GM23338 (cell line): Measurements from ENCODE around the gene NFATC3. TPM values are rescaled to one million over a fixed set of nuclear protein-coding genes. Genes with fewer than 3 reads are reported as not detected.

Source experiments
- ATAC-seq: fragments of 200-7000 bp; cut with Tn5 transposase; 3 replicates; pipeline ENCODE4 v1.9.1; 2020
- DNase-seq: peaks from one replicate; pipeline ENCODE4 v3.0.0-alpha.2; 2015; ENCODE audit warnings: low spot score
- H2AFZ ChIP-seq: fragments of 200-600 bp; sonication (generic); 2 replicates; pipeline ENCODE4 v1.8.0; 2016; ENCODE audit warnings: antibody characterized with exemption, mild to moderate bottlenecking, moderate library complexity
- H3F3A ChIP-seq: fragments of 200-600 bp; sonication (generic); replicated peaks from 2 replicates; pipeline ENCODE4 v1.8.0; 2017; ENCODE audit warnings: antibody characterized with exemption, mixed run types, low read depth
- H3K27ac ChIP-seq: fragments of 200-600 bp; sonication (generic); 2 replicates; pipeline ENCODE4 v1.6.1; 2016; ENCODE audit warnings: low read depth
- H3K27me3 ChIP-seq: fragments of 200-600 bp; sonication (generic); 2 replicates; pipeline ENCODE4 v1.8.0; 2016; ENCODE audit warnings: mild to moderate bottlenecking, mixed run types, moderate library complexity; ENCODE audit not compliant: insufficient read depth
- H3K36me3 ChIP-seq: fragments of 200-600 bp; sonication (generic); 2 replicates; pipeline ENCODE4 v1.8.0; 2016; ENCODE audit warnings: mild to moderate bottlenecking; ENCODE audit not compliant: insufficient read depth
- H3K4me1 ChIP-seq: fragments of 200-600 bp; sonication (generic); 2 replicates; pipeline ENCODE4 v1.8.0; 2016; ENCODE audit warnings: mild to moderate bottlenecking, moderate library complexity; ENCODE audit not compliant: insufficient read depth
- H3K4me2 ChIP-seq: fragments of 200-600 bp; sonication (generic); 2 replicates; pipeline ENCODE4 v1.7.1; 2017; ENCODE audit warnings: mixed run types
- H3K4me3 ChIP-seq: fragments of 200-600 bp; sonication (generic); 2 replicates; pipeline ENCODE4 v1.6.1; 2016; ENCODE audit warnings: mixed run types
- H3K79me2 ChIP-seq: fragments of 200-600 bp; sonication (generic); replicated peaks from 2 replicates; pipeline ENCODE4 v1.8.0; 2017; ENCODE audit warnings: mild to moderate bottlenecking; ENCODE audit not compliant: insufficient read depth
- H3K9me2 ChIP-seq: fragments of 200-600 bp; sonication (generic); 2 replicates; pipeline ENCODE4 v1.8.0; 2017; ENCODE audit not compliant: insufficient read depth
- H4K20me1 ChIP-seq: fragments of 200-600 bp; sonication (generic); replicated peaks from 2 replicates; pipeline ENCODE4 v1.8.0; 2017; ENCODE audit warnings: mild to moderate bottlenecking; ENCODE audit not compliant: insufficient read depth
- H3K27ac Mint-ChIP-seq: 2 replicates; pipeline ENCODE4 v1.8.0; 2020; ENCODE audit warnings: inconsistent platforms, mild to moderate bottlenecking, moderate library complexity, mixed read lengths
- H3K27me3 Mint-ChIP-seq: 3 replicates; pipeline ENCODE4 v1.8.0; 2022; ENCODE audit warnings: low read depth, mild to moderate bottlenecking, moderate library complexity, mixed read lengths, inconsistent platforms; ENCODE audit not compliant: insufficient read depth, poor library complexity
- H3K36me3 Mint-ChIP-seq: 3 replicates; pipeline ENCODE4 v1.8.0; 2021; ENCODE audit warnings: low read depth, mild to moderate bottlenecking, inconsistent platforms, moderate library complexity, mixed read lengths
- H3K4me1 Mint-ChIP-seq: 3 replicates; pipeline ENCODE4 v1.8.0; 2020; ENCODE audit warnings: mild to moderate bottlenecking, inconsistent platforms, mixed read lengths
- H3K4me3 Mint-ChIP-seq: 3 replicates; pipeline ENCODE4 v1.8.0; 2021; ENCODE audit warnings: moderate library complexity, mild to moderate bottlenecking, inconsistent platforms, mixed read lengths
- H3K9me3 Mint-ChIP-seq: 3 replicates; pipeline ENCODE4 v1.8.0; 2020; ENCODE audit warnings: moderate library complexity, mild to moderate bottlenecking, inconsistent platforms, mixed read lengths
- CREB1 ChIP-seq: fragments of 250-450 bp; sonication (Bioruptor Pico); IDR thresholded peaks from 2 replicates; pipeline ENCODE4 v1.5.0; 2020; ENCODE audit warnings: low read depth, mild to moderate bottlenecking, moderate library complexity
- EZH2 ChIP-seq: fragments of 200-600 bp; sonication (generic); IDR thresholded peaks from one replicate; pipeline ENCODE4 v1.8.0; 2017; ENCODE audit warnings: antibody characterized with exemption, mild to moderate bottlenecking, low read depth; ENCODE audit not compliant: unreplicated experiment
- EZH2phosphoT487 ChIP-seq: fragments of 200-600 bp; sonication (generic); IDR thresholded peaks from one replicate; pipeline ENCODE4 v1.8.1; 2018; ENCODE audit warnings: antibody characterized with exemption; ENCODE audit not compliant: unreplicated experiment
- JUNB ChIP-seq: IDR thresholded peaks from one replicate; pipeline ENCODE4 v1.6.1; 2016; ENCODE audit warnings: antibody characterized with exemption; ENCODE audit not compliant: unreplicated experiment
- NANOG ChIP-seq: IDR thresholded peaks from 2 replicates; pipeline ENCODE4 v1.6.1; 2016; ENCODE audit warnings: antibody characterized with exemption, borderline replicate concordance
- POLR2AphosphoS5 ChIP-seq: IDR thresholded peaks from 2 replicates; pipeline ENCODE4 v1.6.1; 2016; ENCODE audit warnings: antibody characterized with exemption, low read depth
- STAT1 ChIP-seq: IDR thresholded peaks from one replicate; pipeline ENCODE4 v1.6.1; 2016; ENCODE audit warnings: antibody characterized with exemption; ENCODE audit not compliant: unreplicated experiment
- ZNF114 ChIP-seq: fragments of 250-450 bp; sonication (Bioruptor Pico); IDR thresholded peaks from 2 replicates; pipeline ENCODE4 v1.5.0; 2020; ENCODE audit warnings: mild to moderate bottlenecking, moderate library complexity
- ZNF331 ChIP-seq: fragments of 250-450 bp; sonication (Bioruptor Pico); IDR thresholded peaks from 2 replicates; pipeline ENCODE4 v1.5.0; 2020; ENCODE audit warnings: low read depth, mild to moderate bottlenecking, moderate library complexity
- polyA plus RNA-seq: library from polyadenylated mRNA; unstranded; fragments of >200 nt; fragmentation: Nextera tagmentation; extraction: Ambion mirVana; gene quantifications from 2 replicates; pipeline ENCODE4 v1.2.1, GENCODE V29; 2016
- total RNA-seq: library from RNA; depleted of rRNA; stranded (reverse); fragments of >200 nt; shearing (Covaris generic); gene quantifications from 2 replicates; pipeline ENCODE4 v1.2.3, GENCODE V29; 2014
- TF ChIP-seq, protein P1 (sequence below): IDR thresholded peaks from one replicate; pipeline ENCODE4 v1.6.1; 2018; ENCODE audit warnings: antibody characterized with exemption; ENCODE audit not compliant: unreplicated experiment
- TF ChIP-seq, protein P2 (sequence below): IDR thresholded peaks from 2 replicates; pipeline ENCODE4 v1.6.1; 2016; ENCODE audit warnings: antibody characterized with exemption
- TF ChIP-seq, protein P3 (sequence below), 2 experiments: fragments of 200-600 bp in 1 of 2; sonication (generic) in 1 of 2; conservative IDR thresholded peaks; 2 replicates each; pipeline versions ENCODE4 v1.5.1 to v1.6.1; 2016 to 2017; ENCODE audit warnings: antibody characterized with exemption in 2 of 2, low read depth in 2 of 2, mild to moderate bottlenecking in 2 of 2, moderate library complexity in 1 of 2
- TF ChIP-seq, protein P4 (sequence below): fragments of 250-450 bp; sonication (Bioruptor Pico); IDR thresholded peaks from 2 replicates; pipeline ENCODE4 v1.5.0; 2020; ENCODE audit warnings: mild to moderate bottlenecking, moderate library complexity

The NFATC3 gene
- total and polyA plus RNA-seq, 2 experiments from 2014 or later, result 9.2 to 40.9 TPM

DNA sequence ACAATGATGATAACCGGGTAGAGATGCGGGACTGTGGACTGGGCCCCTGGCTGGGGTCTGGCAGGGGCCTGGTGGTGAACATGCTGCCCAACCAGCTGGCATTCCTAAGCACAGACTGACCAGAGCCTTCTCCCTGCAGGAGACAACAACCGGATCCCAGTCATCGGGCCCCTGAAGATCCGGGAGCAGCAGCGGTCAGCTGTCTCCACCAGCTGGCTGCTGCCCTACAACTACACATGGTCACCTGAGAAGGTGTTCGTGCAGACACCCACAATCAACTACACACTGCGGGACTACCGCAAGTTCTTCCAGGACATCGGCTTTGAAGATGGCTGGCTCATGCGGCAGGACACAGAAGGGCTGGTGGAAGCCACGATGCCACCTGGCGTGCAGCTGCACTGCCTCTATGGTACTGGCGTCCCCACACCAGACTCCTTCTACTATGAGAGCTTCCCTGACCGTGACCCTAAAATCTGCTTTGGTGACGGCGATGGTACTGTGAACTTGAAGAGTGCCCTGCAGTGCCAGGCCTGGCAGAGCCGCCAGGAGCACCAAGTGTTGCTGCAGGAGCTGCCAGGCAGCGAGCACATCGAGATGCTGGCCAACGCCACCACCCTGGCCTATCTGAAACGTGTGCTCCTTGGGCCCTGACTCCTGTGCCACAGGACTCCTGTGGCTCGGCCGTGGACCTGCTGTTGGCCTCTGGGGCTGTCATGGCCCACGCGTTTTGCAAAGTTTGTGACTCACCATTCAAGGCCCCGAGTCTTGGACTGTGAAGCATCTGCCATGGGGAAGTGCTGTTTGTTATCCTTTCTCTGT is 174.0 kb downstream of the NFATC3 start:
- ATAC-seq (no peak), DNase-seq (no peak)
- H3K9me3 Mint-ChIP-seq, result no peaks in the 10 kb centered on the region
- H3K4me1 Mint-ChIP-seq, result no peaks in the 10 kb centered on the region; the same call in 1 of the 3 replicates
- H3K4me3 Mint-ChIP-seq, result no peak overlapping the region
- no peaks in the 10 kb centered on the region; the same call in 2 of the 3 replicates for H3K36me3 Mint-ChIP-seq
- no peak overlapping the region for H3K27ac Mint-ChIP-seq
- Histone ChIP-seq H3K4me1 (no peaks in the 10 kb centered on the region), H4K20me1 (no peaks in the 10 kb centered on the region; the same call in 1 of the 2 replicates), H3K27ac (no peak overlapping the region), H3K4me2 (no peak overlapping the region), H3K4me3 (no peak overlapping the region), H3K9me2 (no peaks in the 10 kb centered on the region), H3K36me3 (no peaks in the 10 kb centered on the region), H3K79me2 (no peaks in the 10 kb centered on the region), H2AFZ (no peak overlapping the region), H3F3A (0 out of 2 replicates have a peak, but pooled peaks cover 3% of the 10 kb centered on the region), H3K27me3 (no peaks in the 10 kb centered on the region)
- H3K27me3 Mint-ChIP-seq, result peaks cover 20% of the 10 kb centered on the region
- TF ChIP-seq, protein P1, sequence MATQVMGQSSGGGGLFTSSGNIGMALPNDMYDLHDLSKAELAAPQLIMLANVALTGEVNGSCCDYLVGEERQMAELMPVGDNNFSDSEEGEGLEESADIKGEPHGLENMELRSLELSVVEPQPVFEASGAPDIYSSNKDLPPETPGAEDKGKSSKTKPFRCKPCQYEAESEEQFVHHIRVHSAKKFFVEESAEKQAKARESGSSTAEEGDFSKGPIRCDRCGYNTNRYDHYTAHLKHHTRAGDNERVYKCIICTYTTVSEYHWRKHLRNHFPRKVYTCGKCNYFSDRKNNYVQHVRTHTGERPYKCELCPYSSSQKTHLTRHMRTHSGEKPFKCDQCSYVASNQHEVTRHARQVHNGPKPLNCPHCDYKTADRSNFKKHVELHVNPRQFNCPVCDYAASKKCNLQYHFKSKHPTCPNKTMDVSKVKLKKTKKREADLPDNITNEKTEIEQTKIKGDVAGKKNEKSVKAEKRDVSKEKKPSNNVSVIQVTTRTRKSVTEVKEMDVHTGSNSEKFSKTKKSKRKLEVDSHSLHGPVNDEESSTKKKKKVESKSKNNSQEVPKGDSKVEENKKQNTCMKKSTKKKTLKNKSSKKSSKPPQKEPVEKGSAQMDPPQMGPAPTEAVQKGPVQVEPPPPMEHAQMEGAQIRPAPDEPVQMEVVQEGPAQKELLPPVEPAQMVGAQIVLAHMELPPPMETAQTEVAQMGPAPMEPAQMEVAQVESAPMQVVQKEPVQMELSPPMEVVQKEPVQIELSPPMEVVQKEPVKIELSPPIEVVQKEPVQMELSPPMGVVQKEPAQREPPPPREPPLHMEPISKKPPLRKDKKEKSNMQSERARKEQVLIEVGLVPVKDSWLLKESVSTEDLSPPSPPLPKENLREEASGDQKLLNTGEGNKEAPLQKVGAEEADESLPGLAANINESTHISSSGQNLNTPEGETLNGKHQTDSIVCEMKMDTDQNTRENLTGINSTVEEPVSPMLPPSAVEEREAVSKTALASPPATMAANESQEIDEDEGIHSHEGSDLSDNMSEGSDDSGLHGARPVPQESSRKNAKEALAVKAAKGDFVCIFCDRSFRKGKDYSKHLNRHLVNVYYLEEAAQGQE, result no peak
- TF ChIP-seq EZH2phosphoT487 (no peak), ZNF114 (CRISPR knock-in tag) (no peak), POLR2AphosphoS5 (no peak), ZNF331 (no peak), EZH2 (no peak), CREB1 (no peak), JUNB (no peak), STAT1 (no peak), NANOG (no peak)
- TF ChIP-seq, protein P2, sequence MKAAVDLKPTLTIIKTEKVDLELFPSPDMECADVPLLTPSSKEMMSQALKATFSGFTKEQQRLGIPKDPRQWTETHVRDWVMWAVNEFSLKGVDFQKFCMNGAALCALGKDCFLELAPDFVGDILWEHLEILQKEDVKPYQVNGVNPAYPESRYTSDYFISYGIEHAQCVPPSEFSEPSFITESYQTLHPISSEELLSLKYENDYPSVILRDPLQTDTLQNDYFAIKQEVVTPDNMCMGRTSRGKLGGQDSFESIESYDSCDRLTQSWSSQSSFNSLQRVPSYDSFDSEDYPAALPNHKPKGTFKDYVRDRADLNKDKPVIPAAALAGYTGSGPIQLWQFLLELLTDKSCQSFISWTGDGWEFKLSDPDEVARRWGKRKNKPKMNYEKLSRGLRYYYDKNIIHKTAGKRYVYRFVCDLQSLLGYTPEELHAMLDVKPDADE, result no peak
- TF ChIP-seq, protein P3, sequence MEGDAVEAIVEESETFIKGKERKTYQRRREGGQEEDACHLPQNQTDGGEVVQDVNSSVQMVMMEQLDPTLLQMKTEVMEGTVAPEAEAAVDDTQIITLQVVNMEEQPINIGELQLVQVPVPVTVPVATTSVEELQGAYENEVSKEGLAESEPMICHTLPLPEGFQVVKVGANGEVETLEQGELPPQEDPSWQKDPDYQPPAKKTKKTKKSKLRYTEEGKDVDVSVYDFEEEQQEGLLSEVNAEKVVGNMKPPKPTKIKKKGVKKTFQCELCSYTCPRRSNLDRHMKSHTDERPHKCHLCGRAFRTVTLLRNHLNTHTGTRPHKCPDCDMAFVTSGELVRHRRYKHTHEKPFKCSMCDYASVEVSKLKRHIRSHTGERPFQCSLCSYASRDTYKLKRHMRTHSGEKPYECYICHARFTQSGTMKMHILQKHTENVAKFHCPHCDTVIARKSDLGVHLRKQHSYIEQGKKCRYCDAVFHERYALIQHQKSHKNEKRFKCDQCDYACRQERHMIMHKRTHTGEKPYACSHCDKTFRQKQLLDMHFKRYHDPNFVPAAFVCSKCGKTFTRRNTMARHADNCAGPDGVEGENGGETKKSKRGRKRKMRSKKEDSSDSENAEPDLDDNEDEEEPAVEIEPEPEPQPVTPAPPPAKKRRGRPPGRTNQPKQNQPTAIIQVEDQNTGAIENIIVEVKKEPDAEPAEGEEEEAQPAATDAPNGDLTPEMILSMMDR (conservative IDR thresholded peaks at IDR 0.05; ENCODE audit: low read depth in 2 of 2), result no peak
- TF ChIP-seq, protein P4, sequence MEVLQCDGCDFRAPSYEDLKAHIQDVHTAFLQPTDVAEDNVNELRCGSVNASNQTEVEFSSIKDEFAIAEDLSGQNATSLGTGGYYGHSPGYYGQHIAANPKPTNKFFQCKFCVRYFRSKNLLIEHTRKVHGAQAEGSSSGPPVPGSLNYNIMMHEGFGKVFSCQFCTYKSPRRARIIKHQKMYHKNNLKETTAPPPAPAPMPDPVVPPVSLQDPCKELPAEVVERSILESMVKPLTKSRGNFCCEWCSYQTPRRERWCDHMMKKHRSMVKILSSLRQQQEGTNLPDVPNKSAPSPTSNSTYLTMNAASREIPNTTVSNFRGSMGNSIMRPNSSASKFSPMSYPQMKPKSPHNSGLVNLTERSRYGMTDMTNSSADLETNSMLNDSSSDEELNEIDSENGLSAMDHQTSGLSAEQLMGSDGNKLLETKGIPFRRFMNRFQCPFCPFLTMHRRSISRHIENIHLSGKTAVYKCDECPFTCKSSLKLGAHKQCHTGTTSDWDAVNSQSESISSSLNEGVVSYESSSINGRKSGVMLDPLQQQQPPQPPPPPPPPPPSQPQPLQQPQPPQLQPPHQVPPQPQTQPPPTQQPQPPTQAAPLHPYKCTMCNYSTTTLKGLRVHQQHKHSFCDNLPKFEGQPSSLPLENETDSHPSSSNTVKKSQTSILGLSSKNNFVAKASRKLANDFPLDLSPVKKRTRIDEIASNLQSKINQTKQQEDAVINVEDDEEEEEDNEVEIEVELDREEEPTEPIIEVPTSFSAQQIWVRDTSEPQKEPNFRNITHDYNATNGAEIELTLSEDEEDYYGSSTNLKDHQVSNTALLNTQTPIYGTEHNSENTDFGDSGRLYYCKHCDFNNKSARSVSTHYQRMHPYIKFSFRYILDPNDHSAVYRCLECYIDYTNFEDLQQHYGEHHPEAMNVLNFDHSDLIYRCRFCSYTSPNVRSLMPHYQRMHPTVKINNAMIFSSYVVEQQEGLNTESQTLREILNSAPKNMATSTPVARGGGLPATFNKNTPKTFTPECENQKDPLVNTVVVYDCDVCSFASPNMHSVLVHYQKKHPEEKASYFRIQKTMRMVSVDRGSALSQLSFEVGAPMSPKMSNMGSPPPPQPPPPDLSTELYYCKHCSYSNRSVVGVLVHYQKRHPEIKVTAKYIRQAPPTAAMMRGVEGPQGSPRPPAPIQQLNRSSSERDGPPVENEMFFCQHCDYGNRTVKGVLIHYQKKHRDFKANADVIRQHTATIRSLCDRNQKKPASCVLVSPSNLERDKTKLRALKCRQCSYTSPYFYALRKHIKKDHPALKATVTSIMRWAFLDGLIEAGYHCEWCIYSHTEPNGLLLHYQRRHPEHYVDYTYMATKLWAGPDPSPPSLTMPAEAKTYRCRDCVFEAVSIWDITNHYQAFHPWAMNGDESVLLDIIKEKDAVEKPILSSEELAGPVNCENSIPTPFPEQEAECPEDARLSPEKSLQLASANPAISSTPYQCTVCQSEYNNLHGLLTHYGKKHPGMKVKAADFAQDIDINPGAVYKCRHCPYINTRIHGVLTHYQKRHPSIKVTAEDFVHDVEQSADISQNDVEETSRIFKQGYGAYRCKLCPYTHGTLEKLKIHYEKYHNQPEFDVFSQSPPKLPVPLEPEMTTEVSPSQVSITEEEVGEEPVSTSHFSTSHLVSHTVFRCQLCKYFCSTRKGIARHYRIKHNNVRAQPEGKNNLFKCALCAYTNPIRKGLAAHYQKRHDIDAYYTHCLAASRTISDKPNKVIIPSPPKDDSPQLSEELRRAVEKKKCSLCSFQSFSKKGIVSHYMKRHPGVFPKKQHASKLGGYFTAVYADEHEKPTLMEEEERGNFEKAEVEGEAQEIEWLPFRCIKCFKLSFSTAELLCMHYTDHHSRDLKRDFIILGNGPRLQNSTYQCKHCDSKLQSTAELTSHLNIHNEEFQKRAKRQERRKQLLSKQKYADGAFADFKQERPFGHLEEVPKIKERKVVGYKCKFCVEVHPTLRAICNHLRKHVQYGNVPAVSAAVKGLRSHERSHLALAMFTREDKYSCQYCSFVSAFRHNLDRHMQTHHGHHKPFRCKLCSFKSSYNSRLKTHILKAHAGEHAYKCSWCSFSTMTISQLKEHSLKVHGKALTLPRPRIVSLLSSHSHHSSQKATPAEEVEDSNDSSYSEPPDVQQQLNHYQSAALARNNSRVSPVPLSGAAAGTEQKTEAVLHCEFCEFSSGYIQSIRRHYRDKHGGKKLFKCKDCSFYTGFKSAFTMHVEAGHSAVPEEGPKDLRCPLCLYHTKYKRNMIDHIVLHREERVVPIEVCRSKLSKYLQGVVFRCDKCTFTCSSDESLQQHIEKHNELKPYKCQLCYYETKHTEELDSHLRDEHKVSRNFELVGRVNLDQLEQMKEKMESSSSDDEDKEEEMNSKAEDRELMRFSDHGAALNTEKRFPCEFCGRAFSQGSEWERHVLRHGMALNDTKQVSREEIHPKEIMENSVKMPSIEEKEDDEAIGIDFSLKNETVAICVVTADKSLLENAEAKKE (CRISPR knock-in tag), result no peak
